GM12891 (cell line): ENCODE results near the gene ZC3H6.

Experiments used
- POLR2A ChIP-seq: IDR thresholded peaks from 2 replicates; pipeline ENCODE4 v1.6.1; 2011; ENCODE audit warnings: low read depth, low read length, control low read depth
- POLR2AphosphoS5 ChIP-seq: IDR thresholded peaks from 2 replicates; pipeline ENCODE4 v1.6.1; 2011; ENCODE audit warnings: low read depth, low read length, control low read depth
- POU2F2 ChIP-seq: IDR thresholded peaks from 2 replicates; pipeline ENCODE4 v1.6.1; 2011; ENCODE audit warnings: low read depth, mild to moderate bottlenecking, control low read depth, low read length, moderate library complexity

- no peak for TF ChIP-seq POLR2A
- no peak for TF ChIP-seq POU2F2
- no peak for TF ChIP-seq POLR2AphosphoS5
Observed at GRCh38 chr2:112322919-112323318, 47.5 kb downstream of the ZC3H6 start.
